SK-N-SH (cell line): Measurements from ENCODE around the gene MYMK. TPM values are rescaled to one million over a fixed set of nuclear protein-coding genes. Genes with fewer than 3 reads are reported as not detected.

Experiments
- CTCF ChIA-PET: fragments of 300-600, 350-600 bp; formaldehyde crosslinking; extraction: SDS; loops from one replicate; lab custom pipeline; 2021; lab: Yijun Ruan, JAX
- POLR2A ChIA-PET: fragments of 350-600 bp; sonication (Branson Sonifier 250); formaldehyde crosslinking; extraction: SDS; loops from one replicate; lab custom pipeline; 2020; ENCODE audit warnings: antibody characterized with exemption, inconsistent platforms; lab: Yijun Ruan, JAX
- DNase-seq: peaks from one replicate; pipeline ENCODE4 v3.0.0; 2012
- H2AFZ ChIP-seq: fragments of 200-600 bp; sonication (generic); 2 replicates; pipeline ENCODE4 v1.8.1; 2016; ENCODE audit warnings: antibody characterized with exemption, mild to moderate bottlenecking, low read depth
- H3F3A ChIP-seq: fragments of 200-600 bp; sonication (generic); replicated peaks from 2 replicates; pipeline ENCODE3; 2016; ENCODE audit warnings: antibody characterized with exemption, mild to moderate bottlenecking; ENCODE audit not compliant: insufficient read depth
- H3K27ac ChIP-seq, 2 experiments: fragments of 200-500 bp in 1 of 2; fragments of 200-600 bp in 1 of 2; sonication (Bioruptor generic) in 1 of 2; sonication (generic), shearing (Covaris generic) in 1 of 2; 2 replicates each; pipeline versions ENCODE4 v1.5.1 to v1.6.1; 2014 to 2016; ENCODE audit warnings: low read depth in 2 of 2, inconsistent platforms in 1 of 2, low read length in 1 of 2, mild to moderate bottlenecking in 1 of 2, mixed read lengths in 1 of 2
- H3K27me3 ChIP-seq: fragments of 200-600 bp; sonication (generic), shearing (Covaris generic); 2 replicates; pipeline ENCODE4 v1.6.1; 2016; ENCODE audit warnings: mixed run types; ENCODE audit not compliant: insufficient read depth
- H3K36me3 ChIP-seq, 2 experiments: fragments of 200-500 bp in 1 of 2; fragments of 200-600 bp in 1 of 2; sonication (Bioruptor generic) in 1 of 2; sonication (generic) in 1 of 2; replicated peaks in 1 of 2; 2 replicates each; pipeline versions ENCODE3 to v1.5.1; 2014 to 2016; ENCODE audit warnings: low read length in 1 of 2, mild to moderate bottlenecking in 1 of 2; ENCODE audit not compliant: insufficient read depth in 2 of 2, control insufficient read depth in 1 of 2
- H3K4me1 ChIP-seq, 2 experiments: fragments of 200-500 bp in 1 of 2; fragments of 200-600 bp in 1 of 2; sonication (Bioruptor generic) in 1 of 2; sonication (generic), shearing (Covaris generic) in 1 of 2; 2 replicates each; pipeline versions ENCODE4 v1.5.1 to v1.6.1; 2014 to 2016; ENCODE audit warnings: low read depth in 1 of 2, low read length in 1 of 2, mixed run types in 1 of 2; ENCODE audit not compliant: insufficient read depth in 2 of 2, control insufficient read depth in 1 of 2
- H3K4me2 ChIP-seq: fragments of 200-600 bp; sonication (generic), shearing (Covaris generic); 2 replicates; pipeline ENCODE4 v1.6.1; 2017; ENCODE audit warnings: mixed run types
- H3K4me3 ChIP-seq, 2 experiments: fragments of 200-500 bp in 1 of 2; fragments of 200-600 bp in 1 of 2; sonication (Bioruptor generic) in 1 of 2; sonication (generic), shearing (Covaris generic) in 1 of 2; 2 replicates each; pipeline versions ENCODE4 v1.5.1 to v1.8.1; 2014 to 2016; ENCODE audit warnings: low read depth in 2 of 2, inconsistent platforms in 1 of 2, low read length in 1 of 2, mild to moderate bottlenecking in 1 of 2, mixed read lengths in 1 of 2, moderate library complexity in 1 of 2
- H3K79me2 ChIP-seq: fragments of 200-600 bp; sonication (generic); 2 replicates; pipeline ENCODE4 v1.8.1; 2017; ENCODE audit warnings: mild to moderate bottlenecking; ENCODE audit not compliant: insufficient read depth
- H3K9ac ChIP-seq: fragments of 200-600 bp; sonication (generic); 2 replicates; pipeline ENCODE4 v1.6.1; 2017; ENCODE audit warnings: mixed run types
- H3K9me2 ChIP-seq: fragments of 200-600 bp; sonication (generic); 2 replicates; pipeline ENCODE4 v1.6.1; 2017; ENCODE audit warnings: mixed run types
- H3K9me3 ChIP-seq: fragments of 200-600 bp; sonication (generic); 2 replicates; pipeline ENCODE4 v1.6.1; 2017; ENCODE audit warnings: mixed run types, mild to moderate bottlenecking, moderate library complexity
- H4K20me1 ChIP-seq: fragments of 200-600 bp; sonication (generic); 2 replicates; pipeline ENCODE4 v1.6.1; 2017; ENCODE audit warnings: mild to moderate bottlenecking, mixed run types; ENCODE audit not compliant: insufficient read depth
- EP300 ChIP-seq, 2 experiments: IDR thresholded peaks; 2 replicates each; pipeline versions ENCODE4 v1.4.0 to v1.6.1; 2012; ENCODE audit warnings: borderline replicate concordance in 1 of 2, low read depth in 1 of 2, low read length in 1 of 2
- EZH2phosphoT487 ChIP-seq: fragments of 200-600 bp; sonication (generic); IDR thresholded peaks from 2 replicates; pipeline ENCODE4 v1.6.1; 2017; ENCODE audit warnings: low read depth, mixed run types, mild to moderate bottlenecking, antibody characterized with exemption, moderate library complexity, borderline replicate concordance
- GABPA ChIP-seq: IDR thresholded peaks from 2 replicates; pipeline ENCODE4 v1.4.0; 2012; ENCODE audit warnings: low read depth, mild to moderate bottlenecking
- JUND ChIP-seq: IDR thresholded peaks from 2 replicates; pipeline ENCODE4 v1.4.0; 2012
- RAD21 ChIP-seq: IDR thresholded peaks from 2 replicates; pipeline ENCODE4 v1.6.1; 2012; ENCODE audit warnings: mild to moderate bottlenecking, low read length
- RFX5 ChIP-seq: IDR thresholded peaks from 2 replicates; pipeline ENCODE4 v1.6.1; 2012; ENCODE audit warnings: mild to moderate bottlenecking, improper control_type of control experiment, low read length
- SIN3A ChIP-seq: IDR thresholded peaks from 2 replicates; pipeline ENCODE4 v1.6.1; 2012; ENCODE audit warnings: low read depth, mild to moderate bottlenecking, low read length, moderate library complexity, borderline replicate concordance
- TAF1 ChIP-seq: IDR thresholded peaks from 2 replicates; pipeline ENCODE4 v1.6.1; 2012; ENCODE audit warnings: low read depth, mild to moderate bottlenecking, low read length, moderate library complexity, borderline replicate concordance
- TCF12 ChIP-seq: IDR thresholded peaks from 2 replicates; pipeline ENCODE4 v1.4.0; 2012
- TEAD4 ChIP-seq: IDR thresholded peaks from 2 replicates; pipeline ENCODE4 v1.4.0; 2012; ENCODE audit warnings: mild to moderate bottlenecking, borderline replicate concordance; ENCODE audit not compliant: insufficient read depth
- WGBS: methylation state at CpG from one replicate; pipeline ENCODE4 v1.1.6; 2017; ENCODE audit warnings: low lambda C conversion rate; 5-methylcytosine and 5-hydroxymethylcytosine counted together
- polyA plus RNA-seq, 3 experiments: library from polyadenylated mRNA; depleted of rRNA; stranded (reverse); fragments of >200 nt; gene quantifications; 2 replicates each; pipeline ENCODE4 v1.2.3, GENCODE V29; 2012
- TF ChIP-seq, protein P1 (sequence below): IDR thresholded peaks from 2 replicates; pipeline ENCODE4; 2012
- TF ChIP-seq, protein P2 (sequence below): fragments of 200-600 bp; sonication (generic); IDR thresholded peaks from 2 replicates; pipeline ENCODE4 v1.6.1; 2017; ENCODE audit warnings: antibody characterized with exemption, mild to moderate bottlenecking, moderate library complexity
- TF ChIP-seq, protein P3 (sequence below): IDR thresholded peaks from 2 replicates; pipeline ENCODE4 v1.4.0; 2012; ENCODE audit warnings: low read depth

MYMK gene
- polyA plus RNA-seq, 1 of the 3 experiments (the other 2 are of a cell fraction) = not detected

DNA sequence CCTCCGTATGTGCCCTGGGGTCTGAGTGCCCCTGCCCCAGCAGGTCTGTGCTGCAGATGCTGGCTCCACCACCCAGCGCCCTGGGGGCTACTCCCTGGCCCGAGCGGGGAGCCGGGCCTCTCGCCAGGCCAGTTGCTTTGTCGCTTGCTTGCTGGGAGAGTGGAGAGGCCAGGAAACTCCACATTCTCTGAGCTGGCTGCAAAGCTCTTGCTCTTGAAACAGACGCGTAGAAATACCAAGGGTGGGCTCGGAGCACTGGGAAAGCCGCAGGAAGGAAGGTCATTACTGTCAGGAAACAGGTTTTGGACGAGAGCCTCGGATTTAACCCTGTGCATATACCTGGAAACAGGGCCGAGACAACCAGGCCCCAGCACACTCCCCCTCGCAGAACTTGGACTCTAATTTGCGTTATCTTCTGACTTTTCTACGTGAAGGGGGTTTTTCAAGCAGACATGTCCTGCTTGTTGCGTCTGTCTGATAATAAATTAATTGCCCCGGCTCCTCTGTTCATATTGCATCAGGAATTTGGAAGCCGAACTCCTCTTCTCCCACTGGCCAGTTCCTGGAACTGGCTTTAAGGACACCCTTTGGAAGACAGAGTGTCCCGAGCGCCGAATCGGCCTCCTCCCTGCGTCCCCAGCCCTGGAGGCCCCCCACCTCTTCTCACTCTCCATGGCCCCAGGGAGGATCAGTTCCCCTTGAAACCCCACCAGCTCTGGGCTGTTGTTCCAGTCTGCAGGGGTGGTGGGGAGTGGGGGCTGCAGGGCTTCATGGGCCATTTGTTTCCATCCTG is 20.9 kb upstream of the MYMK start:
- peak; percentile 79 for DNase-seq
- Histone ChIP-seq H3K9me3 (no peaks in the 10 kb centered on the region), H3K27me3 (no peaks in the 10 kb centered on the region), H3K27ac (peak overlapping the region in 1 of 2 experiments; percentile 80; a peak in 2 of 4 replicates), H3K9ac (no peak overlapping the region), H3K9me2 (no peaks in the 10 kb centered on the region), H4K20me1 (no peaks in the 10 kb centered on the region), H3K4me2 (no peak overlapping the region), H3F3A (no peaks in the 10 kb centered on the region), H3K36me3 (peaks cover 0 to 2% of the 10 kb centered on the region in 2 experiments), H2AFZ (no peak overlapping the region), H3K4me1 (peaks cover 0 to 28% of the 10 kb centered on the region in 2 experiments; a peak in 1 of 4 replicates), H3K79me2 (no peaks in the 10 kb centered on the region), H3K4me3 (no peak overlapping the region)
- TF ChIP-seq GABPA (no peak), TEAD4 (no peak), RAD21 (no peak), SIN3A (no peak), JUND (no peak), EP300 (IDR thresholded peaks at IDR 0.05; ENCODE audit: borderline replicate concordance in 1 of 2, low read depth in 1 of 2, low read length in 1 of 2) (no peak), RFX5 (no peak), EZH2phosphoT487 (no peak), TAF1 (no peak), TCF12 (no peak)
- TF ChIP-seq, protein P1, sequence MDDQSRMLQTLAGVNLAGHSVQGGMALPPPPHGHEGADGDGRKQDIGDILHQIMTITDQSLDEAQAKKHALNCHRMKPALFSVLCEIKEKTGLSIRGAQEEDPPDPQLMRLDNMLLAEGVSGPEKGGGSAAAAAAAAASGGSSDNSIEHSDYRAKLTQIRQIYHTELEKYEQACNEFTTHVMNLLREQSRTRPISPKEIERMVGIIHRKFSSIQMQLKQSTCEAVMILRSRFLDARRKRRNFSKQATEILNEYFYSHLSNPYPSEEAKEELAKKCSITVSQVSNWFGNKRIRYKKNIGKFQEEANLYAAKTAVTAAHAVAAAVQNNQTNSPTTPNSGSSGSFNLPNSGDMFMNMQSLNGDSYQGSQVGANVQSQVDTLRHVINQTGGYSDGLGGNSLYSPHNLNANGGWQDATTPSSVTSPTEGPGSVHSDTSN = no peak
- TF ChIP-seq, protein P2, sequence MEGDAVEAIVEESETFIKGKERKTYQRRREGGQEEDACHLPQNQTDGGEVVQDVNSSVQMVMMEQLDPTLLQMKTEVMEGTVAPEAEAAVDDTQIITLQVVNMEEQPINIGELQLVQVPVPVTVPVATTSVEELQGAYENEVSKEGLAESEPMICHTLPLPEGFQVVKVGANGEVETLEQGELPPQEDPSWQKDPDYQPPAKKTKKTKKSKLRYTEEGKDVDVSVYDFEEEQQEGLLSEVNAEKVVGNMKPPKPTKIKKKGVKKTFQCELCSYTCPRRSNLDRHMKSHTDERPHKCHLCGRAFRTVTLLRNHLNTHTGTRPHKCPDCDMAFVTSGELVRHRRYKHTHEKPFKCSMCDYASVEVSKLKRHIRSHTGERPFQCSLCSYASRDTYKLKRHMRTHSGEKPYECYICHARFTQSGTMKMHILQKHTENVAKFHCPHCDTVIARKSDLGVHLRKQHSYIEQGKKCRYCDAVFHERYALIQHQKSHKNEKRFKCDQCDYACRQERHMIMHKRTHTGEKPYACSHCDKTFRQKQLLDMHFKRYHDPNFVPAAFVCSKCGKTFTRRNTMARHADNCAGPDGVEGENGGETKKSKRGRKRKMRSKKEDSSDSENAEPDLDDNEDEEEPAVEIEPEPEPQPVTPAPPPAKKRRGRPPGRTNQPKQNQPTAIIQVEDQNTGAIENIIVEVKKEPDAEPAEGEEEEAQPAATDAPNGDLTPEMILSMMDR = no peak
- TF ChIP-seq, protein P3, sequence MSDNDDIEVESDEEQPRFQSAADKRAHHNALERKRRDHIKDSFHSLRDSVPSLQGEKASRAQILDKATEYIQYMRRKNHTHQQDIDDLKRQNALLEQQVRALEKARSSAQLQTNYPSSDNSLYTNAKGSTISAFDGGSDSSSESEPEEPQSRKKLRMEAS = no peak
- POLR2A ChIA-PET = interaction anchor here (1.4 to 1.6 kb wide), 3 partner anchors 11 to 96 kb away, joined by 3 to 6 read pairs (median 5); partner anchors contain the start of genes ADAMTSL2 and DBH
- WGBS = 62% methylated on average over 18 of the region's 25 CpGs
- CTCF ChIA-PET = interaction anchor here (1.3 to 2.8 kb wide), 2 partner anchors 12 to 13 kb away, joined by 3 to 9 read pairs; partner anchors contain the start of gene ADAMTSL2
